Parathyroid adenoma (tissue), 2 donors: Measurements from ENCODE around the gene PRR14.

Experiments
- H2AFZ ChIP-seq: fragments of 300-600 bp; sonication (generic); one replicate; pipeline ENCODE4 v1.7.0; 2017; ENCODE audit warnings: antibody characterized with exemption, mild to moderate bottlenecking
- H3K27ac ChIP-seq: fragments of 300-600 bp; sonication (generic); one replicate; pipeline ENCODE4 v1.7.0; 2017
- H3K27me3 ChIP-seq: fragments of 300-600 bp; sonication (generic); one replicate; pipeline ENCODE4 v1.7.0; 2017; ENCODE audit warnings: low read length; ENCODE audit not compliant: control insufficient read depth, insufficient read depth
- H3K36me3 ChIP-seq: fragments of 300-600 bp; sonication (generic); one replicate; pipeline ENCODE4 v1.7.0; 2017; ENCODE audit warnings: low read length; ENCODE audit not compliant: control insufficient read depth, insufficient read depth
- H3K4me1 ChIP-seq: fragments of 300-600 bp; sonication (generic); one replicate; pipeline ENCODE4 v1.7.0; 2017; ENCODE audit warnings: control low read depth
- H3K4me2 ChIP-seq: fragments of 300-600 bp; sonication (generic); one replicate; pipeline ENCODE4 v1.7.0; 2017; ENCODE audit warnings: low read length
- H3K4me3 ChIP-seq: fragments of 300-600 bp; sonication (generic); one replicate; pipeline ENCODE4 v1.7.0; 2017; ENCODE audit warnings: low read depth, low read length
- H3K79me2 ChIP-seq: fragments of 300-600 bp; sonication (generic); one replicate; pipeline ENCODE4 v1.7.0; 2017; ENCODE audit warnings: control low read depth
- H3K9ac ChIP-seq: fragments of 300-600 bp; sonication (generic); one replicate; pipeline ENCODE4 v1.7.0; 2017; ENCODE audit warnings: mild to moderate bottlenecking
- H3K9me3 ChIP-seq: fragments of 300-600 bp; sonication (generic); one replicate; pipeline ENCODE4 v1.7.0; 2017; ENCODE audit warnings: low read length; ENCODE audit not compliant: control insufficient read depth
- CTCF ChIP-seq: fragments of 300-600 bp; sonication (generic); IDR thresholded peaks from one replicate; pipeline ENCODE4 v1.7.0; 2017; ENCODE audit warnings: antibody characterized with exemption, mild to moderate bottlenecking
- donor health status: primary hyperparathyroidism.

Gene PRR14

GRCh38 chr16:30662449-30662848 lies 11.7 kb downstream of the PRR14 start:
- no peak overlapping the region for H3K27ac ChIP-seq

GRCh38 chr16:30663038-30663437 lies 12.3 kb downstream of the PRR14 start:
- H3K27ac ChIP-seq = no peak overlapping the region
- no peak overlapping the region for H3K4me3 ChIP-seq
- H3K79me2 ChIP-seq = peaks cover 35% of the 10 kb centered on the region
- no peaks in the 10 kb centered on the region for H3K9me3 ChIP-seq
- H3K9ac ChIP-seq = no peak overlapping the region
- no peaks in the 10 kb centered on the region for H3K27me3 ChIP-seq
- H3K36me3 ChIP-seq = no peaks in the 10 kb centered on the region
- H3K4me1 ChIP-seq = peaks cover 8% of the 10 kb centered on the region
- TF ChIP-seq CTCF = no peak
- no peak overlapping the region for H2AFZ ChIP-seq
- H3K4me2 ChIP-seq = no peak overlapping the region

More at GRCh38 chr16:30662449-30662848, 11.7 kb downstream of the PRR14 start:
- peaks cover 9% of the 10 kb centered on the region for H3K4me1 ChIP-seq
- no peaks in the 10 kb centered on the region for H3K36me3 ChIP-seq
- no peak overlapping the region for H3K4me2 ChIP-seq
- peaks cover 35% of the 10 kb centered on the region for H3K79me2 ChIP-seq
- no peak for TF ChIP-seq CTCF
- H3K4me3 ChIP-seq = no peak overlapping the region
- no peak overlapping the region for H2AFZ ChIP-seq
- no peak overlapping the region for H3K9ac ChIP-seq
- H3K9me3 ChIP-seq = no peaks in the 10 kb centered on the region
- H3K27me3 ChIP-seq = no peaks in the 10 kb centered on the region

- Histone ChIP-seq H3K79me2 (peaks cover 35% of the 10 kb centered on the region), H3K4me2 (no peak overlapping the region), H3K27ac (no peak overlapping the region), H3K36me3 (no peaks in the 10 kb centered on the region), H3K4me3 (no peak overlapping the region), H3K9me3 (no peaks in the 10 kb centered on the region), H3K4me1 (peaks cover 8% of the 10 kb centered on the region), H2AFZ (no peak overlapping the region), H3K9ac (no peak overlapping the region), H3K27me3 (no peaks in the 10 kb centered on the region)
- TF ChIP-seq CTCF = no peak
These were observed 13.1 kb downstream of the PRR14 start for GRCh38 chr16:30663820-30664219.

GRCh38 chr16:30664616-30665109 lies 13.9 kb downstream of the PRR14 start:
- no peaks in the 10 kb centered on the region for H3K27me3 ChIP-seq
- H3K4me1 ChIP-seq = peaks cover 8% of the 10 kb centered on the region
- H2AFZ ChIP-seq = no peak overlapping the region
- H3K4me3 ChIP-seq = no peak overlapping the region
- no peak overlapping the region for H3K27ac ChIP-seq
- no peaks in the 10 kb centered on the region for H3K36me3 ChIP-seq
- H3K79me2 ChIP-seq = peaks cover 35% of the 10 kb centered on the region
- no peaks in the 10 kb centered on the region for H3K9me3 ChIP-seq
- H3K4me2 ChIP-seq = no peak overlapping the region
- no peak for TF ChIP-seq CTCF
- H3K9ac ChIP-seq = no peak overlapping the region

- H3K9ac ChIP-seq = no peak overlapping the region
- no peak overlapping the region for H3K4me2 ChIP-seq
- no peak for TF ChIP-seq CTCF
These were observed 14.5 kb downstream of the PRR14 start for GRCh38 chr16:30665155-30665829.

More at GRCh38 chr16:30665155-30665829, 14.5 kb downstream of the PRR14 start:
- Histone ChIP-seq H3K4me1 (peaks cover 8% of the 10 kb centered on the region), H3K36me3 (no peaks in the 10 kb centered on the region), H3K27me3 (no peaks in the 10 kb centered on the region), H3K79me2 (peaks cover 28% of the 10 kb centered on the region), H3K4me3 (no peak overlapping the region), H2AFZ (no peak overlapping the region), H3K27ac (no peak overlapping the region), H3K9me3 (no peaks in the 10 kb centered on the region)
